Lung (tissue), 12 donors: ENCODE results near the gene GAB2. TPM values are rescaled to one million over a fixed set of nuclear protein-coding genes. Genes with fewer than 3 reads are reported as not detected.

ENCODE experiments used
- ATAC-seq: fragments of 200-7000 bp; cut with Tn5 transposase; one replicate; pipeline ENCODE4 v1.9.1; 2020; ENCODE audit warnings: moderate number of reproducible peaks; ENCODE audit not compliant: insufficient read depth, low FRiP score
- DNase-seq, 3 donors: peaks; one replicate each; pipeline ENCODE4 v3.0.0-alpha.2; 2013 to 2017
- H3K27ac ChIP-seq, 2 donors: one replicate each; pipeline ENCODE4 v1.5.1; 2013; ENCODE audit warnings: mild to moderate bottlenecking in 2 of 2, moderate library complexity in 2 of 2, control low read depth in 1 of 2, inconsistent platforms in 1 of 2, low read depth in 1 of 2, low read length in 1 of 2
- H3K27me3 ChIP-seq, 3 donors: one replicate each; pipeline ENCODE4 v1.5.1; 2013; ENCODE audit warnings: low read length in 2 of 3; ENCODE audit not compliant: control insufficient read depth in 3 of 3, insufficient read depth in 3 of 3
- H3K36me3 ChIP-seq, 4 donors: one replicate each; pipeline ENCODE4 v1.5.1; 2013; ENCODE audit warnings: low read length in 4 of 4, mild to moderate bottlenecking in 1 of 4, moderate library complexity in 1 of 4; ENCODE audit not compliant: control insufficient read depth in 4 of 4, insufficient read depth in 4 of 4
- H3K4me1 ChIP-seq, 5 donors: one replicate each; pipeline ENCODE4 v1.5.1; 2013; ENCODE audit warnings: low read length in 5 of 5, mild to moderate bottlenecking in 2 of 5, moderate library complexity in 1 of 5; ENCODE audit not compliant: control insufficient read depth in 5 of 5, insufficient read depth in 5 of 5
- H3K4me3 ChIP-seq: one replicate; pipeline ENCODE4 v1.5.1; 2013; ENCODE audit warnings: mild to moderate bottlenecking, control low read depth, moderate library complexity
- H3K9ac ChIP-seq, 2 donors: one replicate each; pipeline ENCODE4 v1.5.1; 2013; ENCODE audit warnings: low read length in 2 of 2, control low read depth in 1 of 2; ENCODE audit not compliant: insufficient read depth in 1 of 2
- H3K9me3 ChIP-seq, 4 donors: one replicate each; pipeline ENCODE4 v1.5.1; 2013; ENCODE audit warnings: low read length in 3 of 4, mild to moderate bottlenecking in 1 of 4, moderate library complexity in 1 of 4; ENCODE audit not compliant: control insufficient read depth in 4 of 4, insufficient read depth in 3 of 4
- CTCF ChIP-seq: IDR thresholded peaks from 2 replicates; pipeline ENCODE4 v1.5.1; 2012; ENCODE audit warnings: mild to moderate bottlenecking; ENCODE audit errors: control extremely low read depth, extremely low read depth
- WGBS, 2 donors: extraction: QIAGEN DNeasy Blood & Tissue Kit; methylation state at CpG; one replicate each; pipeline ENCODE4 v1.1.7; 2013; 5-methylcytosine and 5-hydroxymethylcytosine counted together
- polyA plus RNA-seq, 2 donors: library from polyadenylated mRNA; stranded (reverse); fragments of 200-250 nt; gene quantifications; one replicate each; pipeline ENCODE4 v1.2.1, GENCODE V29; 2013
- total RNA-seq, 2 donors: library from RNA; depleted of rRNA in 1 of 2; stranded (reverse); fragments of >200 nt in 1 of 2; gene quantifications; one replicate each; pipeline ENCODE4 v1.2.1, GENCODE V29; 2014 to 2021
- donor health status: control.
- donor health status: control.
- donor health status: Bipolar disorder and iron deficiency.
- donor health status: healthy.
- donor health status: DM: yes; HTN: yes; CAD: no.

Gene GAB2
- total and polyA plus RNA-seq, 4 donors, result 17.8 to 47.9 (median 23.1) TPM

DNA sequence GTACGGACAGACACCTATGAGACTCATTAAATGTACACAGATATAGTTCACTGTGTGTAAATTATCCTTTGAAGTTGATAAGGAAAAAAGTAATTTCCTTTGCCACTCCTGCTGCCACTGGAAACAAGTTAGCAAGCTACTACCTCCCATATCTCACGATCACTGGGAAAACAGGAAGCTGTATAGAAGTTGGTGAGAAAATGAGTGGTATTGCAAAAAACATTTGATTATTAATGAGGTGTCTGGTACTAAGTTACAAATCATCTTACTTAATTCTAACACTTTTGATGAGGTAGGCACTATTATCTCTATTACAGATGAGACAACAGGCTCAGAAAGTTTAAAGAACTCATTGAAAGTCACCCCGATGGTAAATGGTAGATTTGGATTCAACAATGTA, 68.5 kb downstream of the GAB2 start:
- no peaks in the 10 kb centered on the region for H3K36me3 ChIP-seq
- H3K27me3 ChIP-seq, result no peaks in the 10 kb centered on the region
- peaks cover 7 to 42% (median 26%) of the 10 kb centered on the region in 5 donors for H3K4me1 ChIP-seq
- no peak for TF ChIP-seq CTCF
- WGBS, 2 donors, result 32 to 46% methylated on average over 3 of the region's 3 CpGs
- no peak for ATAC-seq
- DNase-seq, result peak in 2 of 3 donors; percentile 28 to 34
- H3K4me3 ChIP-seq, result no peak overlapping the region
- H3K9ac ChIP-seq, result no peak overlapping the region
- peak overlapping the region; percentile 27 to 77 for H3K27ac ChIP-seq
- H3K9me3 ChIP-seq, result no peaks in the 10 kb centered on the region

- no peak for TF ChIP-seq CTCF
- Histone ChIP-seq H3K4me3 (no peak overlapping the region), H3K27ac (no peak overlapping the region), H3K36me3 (no peaks in the 10 kb centered on the region), H3K4me1 (peaks cover 7 to 42% (median 26%) of the 10 kb centered on the region in 5 donors), H3K9ac (no peak overlapping the region), H3K9me3 (no peaks in the 10 kb centered on the region), H3K27me3 (no peaks in the 10 kb centered on the region)
- ATAC-seq (no peak), DNase-seq (no peak)
These were observed 69.7 kb downstream of the GAB2 start for GRCh38 chr11:78347956-78348355.

DNA sequence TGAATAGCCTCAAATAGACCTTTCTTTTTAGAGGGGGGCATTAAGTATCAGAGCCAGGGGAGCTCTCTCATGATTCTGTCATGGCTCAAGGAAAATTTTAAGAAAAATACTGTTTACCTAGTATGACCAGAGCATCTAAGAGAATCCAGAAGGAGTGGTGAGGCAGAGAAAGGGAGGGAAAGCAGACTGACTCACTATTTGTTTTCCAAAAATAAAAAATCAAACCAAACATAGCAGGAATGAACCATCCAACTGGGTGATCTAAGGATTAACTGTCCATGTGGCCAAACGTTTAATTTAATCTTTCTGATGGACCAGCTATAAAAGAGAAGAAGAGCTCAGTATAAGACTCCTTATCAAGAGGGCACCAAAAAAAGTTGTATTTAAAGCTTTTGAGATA, 70.8 kb downstream of the GAB2 start:
- H3K36me3 ChIP-seq, result no peaks in the 10 kb centered on the region
- ATAC-seq (no peak), DNase-seq (no peak)
- peaks cover 4 to 40% (median 26%) of the 10 kb centered on the region in 5 donors for H3K4me1 ChIP-seq
- no peaks in the 10 kb centered on the region for H3K9me3 ChIP-seq
- H3K9ac ChIP-seq, result no peak overlapping the region
- TF ChIP-seq CTCF, result no peak
- no peaks in the 10 kb centered on the region for H3K27me3 ChIP-seq
- no peak overlapping the region for H3K27ac ChIP-seq
- 78 to 95% methylated on average over 1 of the region's 1 CpG for WGBS, 2 donors
- no peak overlapping the region for H3K4me3 ChIP-seq

GRCh38 chr11:78345450-78345849, 72.2 kb downstream of the GAB2 start:
- H3K4me1 ChIP-seq, result peaks cover 0 to 33% (median 16%) of the 10 kb centered on the region in 5 donors
- 87 to 92% methylated on average over 3 of the region's 3 CpGs for WGBS, 2 donors
- ATAC-seq, result no peak

More at GRCh38 chr11:78345450-78345849, 72.2 kb downstream of the GAB2 start:
- no peak for TF ChIP-seq CTCF
- DNase-seq, result no peak
- Histone ChIP-seq H3K9me3 (no peaks in the 10 kb centered on the region), H3K27me3 (no peaks in the 10 kb centered on the region), H3K9ac (no peak overlapping the region), H3K27ac (no peak overlapping the region), H3K36me3 (no peaks in the 10 kb centered on the region), H3K4me3 (no peak overlapping the region)
